Fibroblast of the conjunctiva (primary cell): ENCODE results near the gene NDUFB6.
"Not testable (repeated sequence)": the region's sequence is repeated elsewhere in the genome, so short reads cannot be mapped to it uniquely, and the experiment has no call there.

Experiments
- DNase-seq: peaks from one replicate; pipeline ENCODE4 v3.0.0-alpha.2; 2010; ENCODE audit warnings: low read depth

NDUFB6 gene

DNA sequence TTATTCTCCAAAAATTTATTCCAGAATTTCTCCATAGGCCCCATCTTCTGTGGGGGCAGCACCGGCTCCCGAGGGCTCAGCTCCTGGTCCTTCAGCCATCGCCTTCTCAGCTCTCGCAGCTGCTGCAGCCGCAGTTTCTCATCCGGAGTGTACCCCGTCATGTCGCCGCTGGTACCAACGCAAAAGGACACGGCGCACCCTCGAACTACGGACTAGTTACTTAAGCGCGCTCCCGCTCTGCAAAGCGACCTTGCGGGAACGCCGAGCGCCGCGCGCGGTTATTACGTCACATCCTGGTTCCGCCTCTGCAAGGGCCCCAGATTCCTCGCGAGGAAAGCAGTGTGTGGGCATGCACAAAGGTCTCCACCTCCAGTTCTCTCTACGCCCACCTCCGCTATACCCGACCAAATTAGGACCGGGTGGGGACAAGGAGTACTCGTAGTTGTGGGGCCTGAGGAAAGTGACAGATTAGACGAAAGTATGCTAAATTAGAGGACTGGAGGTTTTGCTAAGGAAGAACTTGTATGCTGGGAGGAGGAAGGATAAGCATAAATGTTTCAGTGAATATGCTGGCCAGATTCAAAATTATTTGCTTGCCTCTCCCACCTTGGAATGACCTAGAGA, at the start of gene NDUFB6:
NDUFB6 (minus strand) TSS at position 260 of the 624 bp plus-strand sequence; CDS start at position 161, 99 bp downstream.
- peak; percentile 79 for DNase-seq

- no peak for DNase-seq
Observed at GRCh38 chr9:32618261-32618660, 45.3 kb upstream of the NDUFB6 start.

DNA sequence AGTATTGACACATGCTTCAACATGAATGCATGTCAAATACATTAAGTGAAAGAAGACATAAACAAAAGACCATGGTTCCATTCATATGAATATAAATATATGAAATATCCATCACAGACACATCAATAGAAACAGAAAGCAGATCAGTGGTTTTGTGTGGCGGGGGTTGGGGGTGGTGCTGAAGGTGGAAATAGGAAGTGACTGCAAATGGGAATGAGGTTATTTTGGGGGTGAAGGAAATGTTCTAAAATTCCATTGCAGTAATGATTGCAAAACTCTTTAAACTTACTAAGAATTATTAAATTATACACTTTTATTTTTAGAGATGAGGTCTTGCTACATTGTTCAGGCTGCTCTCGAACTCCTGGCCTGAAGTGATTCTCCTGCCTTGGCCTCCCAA, 33.9 kb upstream of the NDUFB6 start:
- DNase-seq = no peak

- no peak for DNase-seq
Observed at GRCh38 chr9:32603914-32604852, 31.2 kb upstream of the NDUFB6 start.

DNA sequence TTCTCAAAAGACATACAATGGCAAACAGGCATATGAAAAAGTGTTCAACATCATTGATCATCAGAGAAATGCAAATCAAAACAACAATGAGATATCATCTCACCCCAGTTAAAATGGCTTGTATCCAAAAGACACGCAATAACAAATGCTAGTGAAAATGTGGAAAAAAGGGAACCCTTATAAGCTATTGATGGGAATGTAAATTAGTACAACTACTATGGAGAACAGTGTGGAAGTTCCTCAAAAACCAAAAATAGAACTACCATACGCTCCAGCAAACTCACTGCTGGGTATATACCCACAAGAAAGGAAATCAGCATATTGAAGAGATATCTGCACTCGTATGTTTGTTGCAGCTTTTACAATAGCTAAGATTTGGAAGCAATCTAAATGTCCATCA, 26.1 kb upstream of the NDUFB6 start:
- not testable (repeated sequence) for DNase-seq

DNA sequence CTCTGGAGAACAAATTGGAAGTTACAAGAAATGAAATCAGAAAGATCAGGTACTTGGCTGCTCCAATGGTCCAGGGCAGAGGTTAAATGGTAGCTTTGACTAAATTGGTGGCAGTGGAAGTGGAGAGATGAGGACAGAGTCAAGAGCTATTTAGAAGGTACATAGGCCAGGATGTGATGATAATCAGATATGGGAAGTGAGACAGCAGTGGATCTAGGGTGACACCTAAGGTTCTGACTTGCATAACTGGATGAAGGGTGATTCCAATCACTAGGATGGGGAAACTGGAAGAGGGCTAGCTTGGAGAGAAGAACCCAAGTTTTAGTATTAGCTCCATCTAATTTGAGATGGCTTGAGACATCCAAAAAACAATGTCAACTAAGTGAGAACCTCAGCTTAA, 24.0 kb upstream of the NDUFB6 start:
- no peak for DNase-seq

DNA sequence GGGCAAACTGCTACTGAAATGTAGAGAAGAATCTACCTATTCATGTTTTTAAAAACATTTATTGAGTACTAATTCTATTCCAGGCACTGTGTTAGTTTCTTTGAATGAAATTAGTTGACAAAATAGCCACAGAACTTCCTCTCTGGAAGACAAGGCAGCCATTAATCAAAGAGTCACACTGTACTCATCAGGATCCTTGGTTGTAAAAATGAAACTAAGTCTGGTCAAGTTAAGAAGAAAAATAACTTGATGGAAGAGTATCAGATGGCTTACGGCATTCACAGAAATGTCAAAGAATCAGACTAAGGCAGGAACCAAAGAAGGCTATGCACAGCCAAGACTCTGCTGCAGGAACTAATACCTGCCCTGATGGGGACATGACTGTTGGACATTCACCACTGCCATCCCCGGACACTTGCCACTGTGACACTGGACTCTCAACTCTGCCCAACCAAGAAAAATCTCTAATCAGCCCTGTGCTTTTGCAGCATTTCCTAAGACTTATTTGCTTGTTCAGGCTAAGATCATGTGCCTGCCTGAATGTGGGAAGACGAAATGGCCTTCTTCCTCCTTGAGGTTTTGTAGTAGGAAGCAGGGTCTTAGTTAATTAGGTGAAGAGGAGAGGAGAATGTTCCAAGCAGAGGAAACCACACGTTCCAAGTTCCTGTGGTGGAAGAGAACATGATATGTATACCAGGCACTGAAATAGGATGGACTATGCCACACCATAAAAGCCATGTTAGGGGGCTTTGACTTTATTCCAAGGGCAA, 23.3 kb upstream of the NDUFB6 start:
- no peak for DNase-seq

- DNase-seq = no peak
Observed at GRCh38 chr9:32590898-32591297, 17.9 kb upstream of the NDUFB6 start.

- DNase-seq = no peak
Observed at GRCh38 chr9:32590476-32590875, 17.5 kb upstream of the NDUFB6 start.

- peak; percentile 6 for DNase-seq
Observed at GRCh38 chr9:32589083-32589723, 16.2 kb upstream of the NDUFB6 start.

DNA sequence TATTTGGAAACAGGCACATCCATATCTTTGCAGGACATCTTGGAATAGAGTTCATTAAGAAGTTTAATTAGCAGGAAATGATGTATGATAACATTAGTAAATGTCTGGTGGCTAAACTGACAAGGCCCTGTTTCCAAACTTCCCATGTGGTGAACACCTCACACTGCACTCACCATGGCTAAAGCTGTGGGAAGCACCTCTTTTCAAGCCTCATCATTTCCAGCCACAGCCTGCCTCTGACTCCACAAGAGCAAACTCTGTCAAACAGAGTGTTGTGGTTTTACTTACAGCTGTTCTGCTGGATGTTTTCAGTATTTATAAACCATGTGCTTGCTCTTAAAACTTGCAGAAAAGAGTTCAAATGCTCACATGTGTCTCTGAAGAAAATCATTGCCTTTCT, 14.9 kb upstream of the NDUFB6 start:
- no peak for DNase-seq

DNA sequence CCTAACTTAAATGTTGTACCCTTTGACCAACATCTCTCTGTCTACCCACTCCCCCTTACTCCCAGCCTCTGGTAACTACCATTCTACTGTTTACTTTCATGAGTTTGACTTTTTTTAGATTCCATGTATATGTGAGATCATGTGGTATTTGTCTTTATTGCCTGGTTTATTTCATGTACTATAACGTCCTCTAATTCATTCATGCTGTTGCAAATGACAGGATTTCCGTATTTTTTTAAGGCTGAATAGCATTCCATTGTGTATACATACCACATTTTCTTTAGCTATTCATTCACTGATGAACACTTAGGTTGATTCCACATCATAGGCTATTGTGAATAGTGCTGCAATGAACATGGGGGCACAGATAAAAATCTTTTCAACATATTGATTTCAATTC, 11.8 kb upstream of the NDUFB6 start:
- DNase-seq = no peak

DNA sequence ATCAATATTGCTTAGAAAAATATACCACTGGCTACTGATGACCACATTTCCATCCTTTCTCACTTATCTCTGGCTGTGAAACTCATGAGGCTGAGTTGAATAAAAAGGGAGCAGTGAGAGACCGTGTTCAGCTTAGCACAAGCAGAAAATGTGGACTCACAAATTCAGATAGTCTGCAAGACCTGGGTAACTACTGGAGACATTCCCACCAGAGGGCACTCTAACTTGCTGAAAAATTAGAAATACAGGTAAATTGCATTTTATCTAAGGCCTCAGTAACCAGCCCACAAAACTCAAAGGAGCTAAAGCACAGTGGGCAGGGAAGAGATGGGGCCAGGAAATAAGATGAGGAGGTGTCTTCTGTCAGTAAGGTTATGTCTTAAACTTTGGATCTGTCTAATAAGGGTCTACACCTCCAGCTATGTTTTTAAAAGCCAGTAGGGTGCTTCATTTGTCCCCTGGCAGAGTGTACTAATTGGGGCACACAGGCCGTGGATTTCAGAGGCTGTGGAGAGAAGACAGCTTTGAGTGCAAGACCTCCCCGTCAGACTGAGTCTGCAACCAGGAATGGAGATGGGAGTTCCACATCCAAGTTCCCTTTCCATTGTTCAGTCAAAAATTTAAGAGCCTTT, 8.7 kb upstream of the NDUFB6 start:
- peak; percentile 49 for DNase-seq

- no peak for DNase-seq
Observed at GRCh38 chr9:32580631-32581300, 7.8 kb upstream of the NDUFB6 start.

GRCh38 chr9:32579706-32580331, 6.9 kb upstream of the NDUFB6 start:
- DNase-seq = peak; percentile 22

- no peak for DNase-seq
Observed at GRCh38 chr9:32578976-32579375, 6.0 kb upstream of the NDUFB6 start.

GRCh38 chr9:32577316-32577715, 4.4 kb upstream of the NDUFB6 start:
- no peak for DNase-seq

- no peak for DNase-seq
Observed at GRCh38 chr9:32574858-32575257, 1.9 kb upstream of the NDUFB6 start.

GRCh38 chr9:32573821-32574220, 862 bp upstream of the NDUFB6 start:
- DNase-seq = no peak
